Testis (tissue), 2 donors: ENCODE measurements around the gene C16orf92.

Source experiments
- CTCF ChIP-seq, 3 experiments: fragments of 450-650 bp in 2 of 3; fragments of 200-600 bp in 1 of 3; sonication (generic) in 1 of 3; IDR thresholded peaks; one replicate each; pipeline ENCODE4 v1.5.1; 2016 to 2019; ENCODE audit warnings: antibody characterized with exemption in 3 of 3, mild to moderate bottlenecking in 2 of 3, moderate library complexity in 1 of 3
- POLR2A ChIP-seq: fragments of 450-650 bp; IDR thresholded peaks from one replicate; pipeline ENCODE4 v1.6.1; 2017; ENCODE audit warnings: antibody characterized with exemption, mild to moderate bottlenecking, moderate library complexity

GRCh38 chr16:30024451-30024850 lies 1.5 kb downstream of the C16orf92 start:
- no peak for TF ChIP-seq CTCF (IDR thresholded peaks at IDR 0.05)
- TF ChIP-seq POLR2A: no peak
